H9 (cell line): ENCODE data around the gene BRF1. TPM values are rescaled to one million over a fixed set of nuclear protein-coding genes. Genes with fewer than 3 reads are reported as not detected.

Experiments
- DNase-seq: peaks from one replicate; pipeline ENCODE4 v3.0.0-alpha.2; 2017
- H2AFZ ChIP-seq: one replicate; pipeline ENCODE4 v1.6.1; 2013; ENCODE audit warnings: mild to moderate bottlenecking, low read length, control low read depth, moderate library complexity
- H2AK5ac ChIP-seq: 2 replicates; pipeline ENCODE4 v1.6.1; 2013; ENCODE audit warnings: low read length, control low read depth, mixed read lengths; ENCODE audit not compliant: insufficient read length
- H2BK120ac ChIP-seq: one replicate; pipeline ENCODE4 v1.6.1; 2013; ENCODE audit warnings: low read depth, mild to moderate bottlenecking, low read length, control low read depth, inconsistent platforms; ENCODE audit not compliant: poor library complexity, severe bottlenecking
- H2BK12ac ChIP-seq: 2 replicates; pipeline ENCODE4 v1.6.1; 2013; ENCODE audit warnings: low read length, control low read depth, mixed read lengths, low read depth; ENCODE audit not compliant: insufficient read length
- H2BK15ac ChIP-seq: 2 replicates; pipeline ENCODE4 v1.6.1; 2013; ENCODE audit warnings: low read depth, low read length, control low read depth
- H2BK20ac ChIP-seq: one replicate; pipeline ENCODE4 v1.6.1; 2013; ENCODE audit warnings: low read depth, mild to moderate bottlenecking, low read length, control low read depth, inconsistent platforms; ENCODE audit not compliant: poor library complexity, severe bottlenecking
- H2BK5ac ChIP-seq: 2 replicates; pipeline ENCODE4 v1.6.1; 2013; ENCODE audit warnings: low read length, control low read depth, mixed read lengths; ENCODE audit not compliant: insufficient read length
- H3K14ac ChIP-seq: 2 replicates; pipeline ENCODE4 v1.6.1; 2013; ENCODE audit warnings: low read length, control low read depth; ENCODE audit not compliant: insufficient read depth
- H3K18ac ChIP-seq: 2 replicates; pipeline ENCODE4 v1.6.1; 2013; ENCODE audit warnings: low read depth, mild to moderate bottlenecking, mixed read lengths, low read length, control low read depth; ENCODE audit not compliant: insufficient read length
- H3K23ac ChIP-seq: 2 replicates; pipeline ENCODE4 v1.6.1; 2013; ENCODE audit warnings: low read length, control low read depth, mixed read lengths, low read depth; ENCODE audit not compliant: insufficient read length
- H3K23me2 ChIP-seq: 2 replicates; pipeline ENCODE4 v1.6.1; 2013; ENCODE audit warnings: low read depth, mild to moderate bottlenecking, mixed read lengths, low read length, control low read depth; ENCODE audit not compliant: insufficient read length, poor library complexity, severe bottlenecking
- H3K27ac ChIP-seq: 2 replicates; pipeline ENCODE4 v1.5.1; 2013; ENCODE audit warnings: low read length, control low read depth, mixed read lengths, low read depth; ENCODE audit not compliant: insufficient read length
- H3K27me3 ChIP-seq: 2 replicates; pipeline ENCODE4 v1.6.1; 2013; ENCODE audit warnings: low read length, control low read depth, inconsistent platforms; ENCODE audit not compliant: insufficient read depth
- H3K4ac ChIP-seq: 2 replicates; pipeline ENCODE4 v1.6.1; 2013; ENCODE audit warnings: low read depth, mild to moderate bottlenecking, control low read depth, inconsistent platforms, low read length, moderate library complexity
- H3K4me1 ChIP-seq: 2 replicates; pipeline ENCODE4 v1.6.1; 2013; ENCODE audit warnings: low read length, control low read depth, inconsistent platforms; ENCODE audit not compliant: insufficient read depth
- H3K4me2 ChIP-seq: 2 replicates; pipeline ENCODE4 v1.6.1; 2013; ENCODE audit warnings: low read length, control low read depth, mixed read lengths; ENCODE audit not compliant: insufficient read length, insufficient read depth
- H3K56ac ChIP-seq: 2 replicates; pipeline ENCODE4 v1.6.1; 2013; ENCODE audit warnings: low read depth, mild to moderate bottlenecking, mixed read lengths, low read length, control low read depth; ENCODE audit not compliant: insufficient read length
- H3K79me1 ChIP-seq: 2 replicates; pipeline ENCODE4 v1.6.1; 2013; ENCODE audit warnings: low read depth, mild to moderate bottlenecking, moderate library complexity, low read length, control low read depth, inconsistent platforms; ENCODE audit not compliant: insufficient read depth, poor library complexity, severe bottlenecking
- H3K79me2 ChIP-seq: 2 replicates; pipeline ENCODE4 v1.6.1; 2013; ENCODE audit warnings: low read length, control low read depth, inconsistent platforms; ENCODE audit not compliant: insufficient read depth
- H3K9ac ChIP-seq: 2 replicates; pipeline ENCODE4 v1.6.1; 2013; ENCODE audit warnings: low read length, control low read depth, mixed read lengths; ENCODE audit not compliant: insufficient read length; ENCODE audit errors: extremely low read depth
- H3K9me3 ChIP-seq: one replicate; pipeline ENCODE4 v1.6.1; 2013; ENCODE audit warnings: low read depth, low read length, inconsistent platforms; ENCODE audit not compliant: control insufficient read depth
- H3T11ph ChIP-seq: one replicate; pipeline ENCODE4 v1.6.1; 2013; ENCODE audit warnings: mild to moderate bottlenecking, low read length, control low read depth, inconsistent platforms
- H4K20me1 ChIP-seq: one replicate; pipeline ENCODE4 v1.6.1; 2013; ENCODE audit not compliant: control insufficient read depth, insufficient read length, insufficient read depth
- H4K5ac ChIP-seq: 2 replicates; pipeline ENCODE4 v1.6.1; 2013; ENCODE audit warnings: low read depth, mild to moderate bottlenecking, mixed read lengths, low read length, control low read depth; ENCODE audit not compliant: insufficient read length
- H4K8ac ChIP-seq: replicated peaks from 2 replicates; pipeline ENCODE4 v1.6.1; 2013; ENCODE audit warnings: low read length, control low read depth, mixed read lengths, low read depth; ENCODE audit not compliant: insufficient read length
- H4K91ac ChIP-seq: 2 replicates; pipeline ENCODE4 v1.6.1; 2013; ENCODE audit warnings: low read depth, mild to moderate bottlenecking, moderate library complexity, mixed read lengths, low read length, control low read depth; ENCODE audit not compliant: insufficient read length
- H3K27ac Mint-ChIP-seq, 3 experiments: 2 replicates in 2 of 3; 3 replicates in 1 of 3; pipeline ENCODE4 v1.8.0; 2020 to 2021; ENCODE audit warnings: mixed read lengths in 3 of 3, mild to moderate bottlenecking in 1 of 3, moderate library complexity in 1 of 3
- H3K27me3 Mint-ChIP-seq: 2 replicates; pipeline ENCODE4 v1.8.0; 2021; ENCODE audit warnings: low read depth, mild to moderate bottlenecking, moderate library complexity, mixed read lengths
- H3K36me3 Mint-ChIP-seq, 3 experiments: 2 replicates in 2 of 3; 3 replicates in 1 of 3; pipeline ENCODE4 v1.8.0; 2020 to 2021; ENCODE audit warnings: low read depth in 3 of 3, mixed read lengths in 3 of 3; ENCODE audit not compliant: insufficient read depth in 1 of 3
- H3K4me1 Mint-ChIP-seq, 2 experiments: 2 replicates each; pipeline ENCODE4 v1.8.0; 2020; ENCODE audit warnings: mixed read lengths in 2 of 2
- H3K4me3 Mint-ChIP-seq, 2 experiments: 2 replicates in 1 of 2; 3 replicates in 1 of 2; pipeline ENCODE4 v1.8.0; 2020 to 2021; ENCODE audit warnings: mild to moderate bottlenecking in 2 of 2, mixed read lengths in 2 of 2, moderate library complexity in 1 of 2
- H3K9me3 Mint-ChIP-seq, 2 experiments: 2 replicates in 1 of 2; 3 replicates in 1 of 2; pipeline ENCODE4 v1.8.0; 2020; ENCODE audit warnings: mild to moderate bottlenecking in 2 of 2, mixed read lengths in 2 of 2, moderate library complexity in 1 of 2
- WGBS: extraction: QIAGEN DNeasy Blood & Tissue Kit; methylation state at CpG from one replicate; pipeline ENCODE4 v1.1.7; 2013; ENCODE audit warnings: missing lambda C conversion rate, low lambda C conversion rate, mixed read lengths; ENCODE audit not compliant: insufficient read length; ENCODE audit errors: extremely low coverage; 5-methylcytosine and 5-hydroxymethylcytosine counted together
- total RNA-seq: library from RNA; stranded (reverse); gene quantifications from 2 replicates; pipeline ENCODE4 v1.2.1, GENCODE V29; 2021
- TF ChIP-seq, protein P1 (sequence below): fragments of 200-600 bp; sonication (generic); conservative IDR thresholded peaks from 3 replicates; pipeline ENCODE4 v1.8.0; 2021; ENCODE audit warnings: antibody characterized with exemption, mild to moderate bottlenecking

The BRF1 gene
- total RNA-seq, 1 experiment from 2014 or later: 28.3 TPM

DNA sequence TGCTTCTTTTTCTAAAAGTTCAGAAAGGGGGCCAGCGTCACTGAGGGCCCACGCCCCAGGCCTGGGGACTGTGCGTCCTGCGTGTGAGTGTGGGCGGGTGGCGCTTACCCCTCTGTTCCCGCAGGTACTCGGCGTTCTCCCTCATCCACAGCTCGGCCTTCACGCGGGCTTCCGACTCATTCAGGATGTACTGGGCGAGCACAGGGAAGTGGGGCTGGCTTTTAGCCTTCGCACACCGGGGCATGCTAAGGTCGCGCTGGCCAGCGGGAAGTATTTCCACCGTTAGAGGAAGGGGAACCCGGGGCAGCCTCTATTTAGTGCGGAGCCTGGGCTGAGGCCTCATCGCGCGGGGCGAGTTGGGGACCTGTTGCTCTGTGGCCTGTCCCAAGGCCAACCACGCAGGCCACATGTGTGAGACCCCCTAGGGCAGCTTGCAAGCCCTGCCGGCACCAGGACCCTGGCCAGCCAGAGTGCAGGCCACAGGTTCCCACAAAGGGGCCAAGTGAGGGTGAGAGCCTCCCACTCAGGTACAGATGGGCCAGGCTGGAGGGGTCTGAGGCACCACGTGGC lies 81.7 kb downstream of the BRF1 start:
- Histone ChIP-seq H2AFZ (no peak overlapping the region), H3K79me2 (no peaks in the 10 kb centered on the region), H4K5ac (no peak overlapping the region), H3K9me3 (no peaks in the 10 kb centered on the region), H3K27ac (no peak overlapping the region), H3T11ph (no peak overlapping the region), H4K91ac (no peak overlapping the region), H3K14ac (no peak overlapping the region), H3K23me2 (no peaks in the 10 kb centered on the region), H2BK5ac (no peak overlapping the region), H3K79me1 (no peaks in the 10 kb centered on the region), H3K4me2 (no peak overlapping the region), H2AK5ac (no peak overlapping the region), H4K20me1 (no peaks in the 10 kb centered on the region), H2BK120ac (no peak overlapping the region), H3K9ac (no peak overlapping the region), H3K56ac (no peak overlapping the region), H2BK12ac (no peak overlapping the region), H3K27me3 (no peaks in the 10 kb centered on the region), H3K23ac (no peak overlapping the region), H3K18ac (no peak overlapping the region), H2BK15ac (no peak overlapping the region), H2BK20ac (no peak overlapping the region), H4K8ac (no peak overlapping the region), H3K4me1 (no peaks in the 10 kb centered on the region), H3K4ac (no peak overlapping the region)
- H3K4me1 Mint-ChIP-seq: no peaks in the 10 kb centered on the region
- no peaks in the 10 kb centered on the region; a peak in 1 of 5 replicates for H3K9me3 Mint-ChIP-seq
- no peak for DNase-seq
- TF ChIP-seq, protein P1, sequence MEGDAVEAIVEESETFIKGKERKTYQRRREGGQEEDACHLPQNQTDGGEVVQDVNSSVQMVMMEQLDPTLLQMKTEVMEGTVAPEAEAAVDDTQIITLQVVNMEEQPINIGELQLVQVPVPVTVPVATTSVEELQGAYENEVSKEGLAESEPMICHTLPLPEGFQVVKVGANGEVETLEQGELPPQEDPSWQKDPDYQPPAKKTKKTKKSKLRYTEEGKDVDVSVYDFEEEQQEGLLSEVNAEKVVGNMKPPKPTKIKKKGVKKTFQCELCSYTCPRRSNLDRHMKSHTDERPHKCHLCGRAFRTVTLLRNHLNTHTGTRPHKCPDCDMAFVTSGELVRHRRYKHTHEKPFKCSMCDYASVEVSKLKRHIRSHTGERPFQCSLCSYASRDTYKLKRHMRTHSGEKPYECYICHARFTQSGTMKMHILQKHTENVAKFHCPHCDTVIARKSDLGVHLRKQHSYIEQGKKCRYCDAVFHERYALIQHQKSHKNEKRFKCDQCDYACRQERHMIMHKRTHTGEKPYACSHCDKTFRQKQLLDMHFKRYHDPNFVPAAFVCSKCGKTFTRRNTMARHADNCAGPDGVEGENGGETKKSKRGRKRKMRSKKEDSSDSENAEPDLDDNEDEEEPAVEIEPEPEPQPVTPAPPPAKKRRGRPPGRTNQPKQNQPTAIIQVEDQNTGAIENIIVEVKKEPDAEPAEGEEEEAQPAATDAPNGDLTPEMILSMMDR: no peak
- H3K4me3 Mint-ChIP-seq: no peak overlapping the region; a peak in 1 of 5 replicates
- no peaks in the 10 kb centered on the region for H3K27me3 Mint-ChIP-seq
- no peak overlapping the region; a peak in 1 of 7 replicates for H3K27ac Mint-ChIP-seq
- peaks cover 2 to 34% (median 26%) of the 10 kb centered on the region in 3 experiments; a peak in 6 of 7 replicates for H3K36me3 Mint-ChIP-seq
- WGBS: no CpG with 5 or more reads among the region's 29 CpGs
